GM12892 (cell line): ENCODE measurements around the gene NUP210L.
"Not testable (repeated sequence)": the region's sequence is repeated elsewhere in the genome, so short reads cannot be mapped to it uniquely, and the experiment has no call there.

Source experiments
- POLR2A ChIP-seq: IDR thresholded peaks from 2 replicates; pipeline ENCODE4 v1.6.1; 2011; ENCODE audit warnings: low read depth, low read length, control low read depth
- POLR2AphosphoS5 ChIP-seq: IDR thresholded peaks from 2 replicates; pipeline ENCODE4 v1.6.1; 2011; ENCODE audit warnings: low read depth, low read length, control low read depth
- TAF1 ChIP-seq: IDR thresholded peaks from 2 replicates; pipeline ENCODE4 v1.6.1; 2011; ENCODE audit warnings: low read depth, mild to moderate bottlenecking, control low read depth, low read length, borderline replicate concordance

DNA sequence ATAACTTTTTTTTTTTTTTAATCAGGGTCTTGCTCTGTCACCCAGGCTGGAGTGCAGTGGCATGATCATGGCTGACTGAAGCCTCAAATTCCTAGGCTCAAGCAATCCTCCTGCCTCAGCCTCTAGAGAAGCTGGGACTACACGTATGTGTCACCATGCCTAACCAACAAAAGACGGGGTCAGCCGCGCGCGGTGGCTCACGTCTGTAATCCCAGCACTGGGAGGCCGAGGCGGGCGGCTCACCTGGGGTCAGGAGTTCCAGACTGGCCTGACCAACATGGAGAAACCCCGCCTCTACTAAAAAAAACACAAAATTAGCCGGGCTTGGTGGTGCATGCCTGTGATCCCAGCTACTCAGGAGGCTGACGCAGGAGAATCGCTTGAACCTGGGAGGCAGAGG is 142.3 kb downstream of the NUP210L start:
- TF ChIP-seq POLR2AphosphoS5, POLR2A, TAF1: not testable (repeated sequence)
